Psoas muscle (tissue), 8 donors: ENCODE measurements around the gene HS6ST3. TPM values are rescaled to one million over a fixed set of nuclear protein-coding genes. Genes with fewer than 3 reads are reported as not detected.

Experiments used
- ATAC-seq, 4 donors: fragments of 200-7000 bp; cut with Tn5 transposase; one replicate each; pipeline ENCODE4 v1.9.1; 2020; ENCODE audit warnings: moderate library complexity in 3 of 4, mild to moderate bottlenecking in 2 of 4
- DNase-seq, 2 donors: peaks; one replicate each; pipeline ENCODE4 v3.0.0-alpha.2; 2020
- H3K27ac ChIP-seq: fragments of 200-600 bp; one replicate; pipeline ENCODE4 v1.8.0; 2022
- H3K27me3 ChIP-seq, 3 donors: fragments of 200-600 bp in 1 of 3; one replicate each; pipeline versions ENCODE4 v1.6.1 to v1.8.0; 2013 to 2022; ENCODE audit warnings: low read length in 2 of 3, mild to moderate bottlenecking in 2 of 3, moderate library complexity in 1 of 3; ENCODE audit not compliant: insufficient read depth in 3 of 3
- H3K36me3 ChIP-seq, 2 donors: fragments of 200-600 bp in 1 of 2; one replicate each; pipeline versions ENCODE4 v1.6.1 to v1.8.0; 2013 to 2022; ENCODE audit warnings: low read depth in 1 of 2, mild to moderate bottlenecking in 1 of 2, moderate library complexity in 1 of 2; ENCODE audit not compliant: insufficient read depth in 1 of 2
- H3K4me1 ChIP-seq: fragments of 200-600 bp; one replicate; pipeline ENCODE4 v1.8.0; 2022
- H3K4me3 ChIP-seq: fragments of 200-600 bp; one replicate; pipeline ENCODE4 v1.8.0; 2022; ENCODE audit warnings: mild to moderate bottlenecking
- H3K9me3 ChIP-seq: fragments of 200-600 bp; one replicate; pipeline ENCODE4 v1.8.0; 2022
- WGBS, 3 donors: extraction: QIAGEN DNeasy Blood & Tissue Kit; methylation state at CpG; one replicate each; pipeline versions ENCODE4 v1.1.6 to v1.1.7; 2013; 5-methylcytosine and 5-hydroxymethylcytosine counted together
- intact Hi-C, 2 donors: fragments of 100-400 bp; cut with DNase I; formaldehyde crosslinking; loops; one replicate each; pipeline versions ENCODE4 v1.11.0 to v1.14.2; 2022
- polyA plus RNA-seq, 3 donors: library from polyadenylated mRNA; stranded (reverse); fragments of 200-250 nt; gene quantifications; one replicate each; pipeline ENCODE4 v1.2.3, GENCODE V29; 2013
- total RNA-seq, 4 donors: library from RNA; stranded (reverse); fragmentation: NEBNext Ultra II Directional in 2 of 4; extraction: Animal tissue kit (Norgen Biotek cat#: 25700) in 2 of 4; gene quantifications; one replicate each; pipeline versions ENCODE4 v1.2.1 to v1.2.4, GENCODE V29; 2021 to 2023
- TF ChIP-seq, protein P1 (sequence below): fragments of 200-600 bp; IDR thresholded peaks from one replicate; pipeline ENCODE4 v1.8.0; 2022; ENCODE audit warnings: antibody characterized with exemption
- donor health status: healthy with polysubstance abuse.
- donor health status: DM: no; HTN: no; CAD: no; lungs with moderate emphysema.
- donor health status: Bipolar disorder and iron deficiency.
- donor health status: healthy.
- donor health status: DM: yes; HTN: yes; CAD: no.
- donor health status: DM: no; HTN: no; CAD: no.
- donor health status: DM: no; HTN: no; CAD: no.
- donor health status: DM: yes; HTN: yes; CAD: no.

HS6ST3 gene
- total and polyA plus RNA-seq, 7 donors: 0.01 to 0.58 (median 0.10) TPM

DNA sequence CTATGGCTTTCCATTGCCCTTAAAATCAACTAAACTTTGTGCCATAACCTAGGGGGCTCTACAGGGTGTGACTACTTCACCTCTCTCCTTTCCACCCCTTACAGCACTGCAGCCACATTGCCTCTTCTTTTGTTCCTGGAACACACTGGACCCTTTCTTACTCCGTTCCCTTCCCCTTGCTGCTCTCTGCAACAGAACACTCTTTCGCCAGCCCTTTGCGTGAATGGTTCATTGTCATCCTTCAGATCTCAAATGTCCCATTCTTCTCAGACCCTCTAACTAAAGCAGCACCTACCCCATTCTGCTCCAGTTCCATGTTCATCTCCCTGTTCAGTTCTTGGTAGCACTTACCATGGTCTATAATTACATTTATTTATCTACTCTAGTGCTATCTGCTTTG lies 696.1 kb downstream of the HS6ST3 start:
- Histone ChIP-seq H3K27ac (no peak overlapping the region), H3K36me3 (no peaks in the 10 kb centered on the region), H3K4me1 (no peaks in the 10 kb centered on the region), H3K4me3 (no peak overlapping the region), H3K27me3 (no peaks in the 10 kb centered on the region), H3K9me3 (no peaks in the 10 kb centered on the region)
- no peak for ATAC-seq
- intact Hi-C loops: no loop called here
- 89 to 93% (median 89%) methylated on average over 3 of the region's 3 CpGs for WGBS, 3 donors
- TF ChIP-seq, protein P1, sequence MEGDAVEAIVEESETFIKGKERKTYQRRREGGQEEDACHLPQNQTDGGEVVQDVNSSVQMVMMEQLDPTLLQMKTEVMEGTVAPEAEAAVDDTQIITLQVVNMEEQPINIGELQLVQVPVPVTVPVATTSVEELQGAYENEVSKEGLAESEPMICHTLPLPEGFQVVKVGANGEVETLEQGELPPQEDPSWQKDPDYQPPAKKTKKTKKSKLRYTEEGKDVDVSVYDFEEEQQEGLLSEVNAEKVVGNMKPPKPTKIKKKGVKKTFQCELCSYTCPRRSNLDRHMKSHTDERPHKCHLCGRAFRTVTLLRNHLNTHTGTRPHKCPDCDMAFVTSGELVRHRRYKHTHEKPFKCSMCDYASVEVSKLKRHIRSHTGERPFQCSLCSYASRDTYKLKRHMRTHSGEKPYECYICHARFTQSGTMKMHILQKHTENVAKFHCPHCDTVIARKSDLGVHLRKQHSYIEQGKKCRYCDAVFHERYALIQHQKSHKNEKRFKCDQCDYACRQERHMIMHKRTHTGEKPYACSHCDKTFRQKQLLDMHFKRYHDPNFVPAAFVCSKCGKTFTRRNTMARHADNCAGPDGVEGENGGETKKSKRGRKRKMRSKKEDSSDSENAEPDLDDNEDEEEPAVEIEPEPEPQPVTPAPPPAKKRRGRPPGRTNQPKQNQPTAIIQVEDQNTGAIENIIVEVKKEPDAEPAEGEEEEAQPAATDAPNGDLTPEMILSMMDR: no peak
- no peak for DNase-seq

DNA sequence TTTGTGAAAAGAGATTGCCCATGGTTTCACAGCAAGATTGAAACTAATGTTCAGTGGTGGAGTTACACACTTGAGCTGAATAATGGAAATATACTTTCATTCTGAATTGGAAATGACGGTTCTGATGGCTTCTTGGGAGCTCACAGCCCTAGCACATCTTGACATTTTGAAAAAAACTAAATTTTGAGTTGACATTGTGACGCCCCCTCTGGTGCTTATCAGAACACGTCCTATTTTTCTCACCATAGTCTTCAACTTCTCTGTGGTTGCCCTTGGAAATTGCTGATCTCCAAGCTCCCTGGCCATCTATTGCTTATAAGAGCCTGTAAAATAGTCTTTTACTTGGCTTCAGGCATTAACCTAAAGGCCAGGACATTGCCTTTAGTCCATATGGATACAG lies 702.3 kb downstream of the HS6ST3 start:
- 79 to 86% (median 82%) methylated on average over 3 of the region's 3 CpGs for WGBS, 3 donors

DNA sequence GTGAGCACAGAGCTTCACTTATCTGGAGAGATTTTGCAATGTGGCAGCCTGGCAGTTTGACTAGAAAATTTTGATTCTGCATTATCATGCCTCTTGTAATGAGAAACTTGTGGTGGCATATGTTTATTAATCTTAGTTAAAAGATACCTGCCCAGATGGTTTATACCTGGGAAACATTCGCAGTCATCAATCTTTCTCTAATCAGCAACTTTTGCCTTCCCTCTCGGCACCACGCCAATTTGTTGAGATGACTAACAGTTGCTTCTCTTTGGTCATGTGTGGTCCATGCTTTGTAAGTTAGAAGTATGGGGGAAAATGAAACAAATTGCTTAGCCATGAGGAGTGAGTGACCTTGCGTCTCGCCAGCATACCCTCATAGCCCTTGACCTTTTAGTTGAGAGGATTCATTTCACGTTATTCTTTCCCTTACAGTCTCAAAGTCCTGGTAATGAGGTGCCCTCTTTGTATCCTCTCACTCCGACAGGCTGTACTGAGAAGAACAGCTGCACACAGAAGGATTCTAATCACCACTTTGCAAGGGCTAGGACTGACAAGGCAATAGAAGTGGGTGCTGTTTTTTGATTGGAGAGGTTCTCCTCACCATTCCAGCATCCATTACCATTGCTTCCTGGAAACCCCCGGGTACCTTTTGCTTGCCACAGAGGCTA lies 703.0 kb downstream of the HS6ST3 start:
- Histone ChIP-seq H3K9me3 (no peaks in the 10 kb centered on the region), H3K4me3 (no peak overlapping the region), H3K36me3 (no peaks in the 10 kb centered on the region), H3K4me1 (no peaks in the 10 kb centered on the region), H3K27ac (no peak overlapping the region), H3K27me3 (no peaks in the 10 kb centered on the region)
- WGBS, 3 donors: 54 to 70% (median 60%) methylated on average over 8 of the region's 8 CpGs
- peak in 1 of 2 donors; percentile 10 for DNase-seq
- TF ChIP-seq, protein P1: no peak
- no peak for ATAC-seq
- intact Hi-C loops: no loop called here

More for the DNA sequence above, 702.3 kb downstream of the HS6ST3 start:
- ATAC-seq: no peak
- Histone ChIP-seq H3K4me1 (no peaks in the 10 kb centered on the region), H3K27ac (no peak overlapping the region), H3K9me3 (no peaks in the 10 kb centered on the region), H3K4me3 (no peak overlapping the region), H3K27me3 (no peaks in the 10 kb centered on the region), H3K36me3 (no peaks in the 10 kb centered on the region)
- DNase-seq: no peak
- TF ChIP-seq, protein P1: no peak
- intact Hi-C loops: no loop called here

DNA sequence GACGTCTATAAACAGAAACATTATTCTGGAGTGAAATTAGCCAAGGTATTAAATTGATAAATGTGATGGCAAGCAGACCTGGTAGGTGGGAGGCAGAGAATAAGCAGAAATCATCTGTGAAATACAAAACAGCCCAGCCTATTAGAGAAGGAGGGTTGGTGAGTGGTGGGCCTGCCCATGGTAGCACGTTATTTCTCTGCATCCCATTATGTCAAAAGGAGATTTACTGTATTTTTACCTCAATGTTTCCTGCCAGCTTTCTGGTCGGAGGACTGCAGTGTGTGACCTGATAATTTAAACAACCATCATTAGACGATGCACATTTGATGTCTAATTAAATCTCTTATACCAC lies 703.5 kb downstream of the HS6ST3 start:
- intact Hi-C loops: no loop called here
- no peaks in the 10 kb centered on the region for H3K4me1 ChIP-seq
- no peak overlapping the region for H3K27ac ChIP-seq
- no peak for ATAC-seq
- TF ChIP-seq, protein P1: no peak
- no peaks in the 10 kb centered on the region for H3K36me3 ChIP-seq
- DNase-seq: no peak
- 58 to 75% (median 59%) methylated on average over 4 of the region's 4 CpGs for WGBS, 3 donors
- H3K9me3 ChIP-seq: no peaks in the 10 kb centered on the region
- H3K27me3 ChIP-seq: no peaks in the 10 kb centered on the region
- H3K4me3 ChIP-seq: no peak overlapping the region

DNA sequence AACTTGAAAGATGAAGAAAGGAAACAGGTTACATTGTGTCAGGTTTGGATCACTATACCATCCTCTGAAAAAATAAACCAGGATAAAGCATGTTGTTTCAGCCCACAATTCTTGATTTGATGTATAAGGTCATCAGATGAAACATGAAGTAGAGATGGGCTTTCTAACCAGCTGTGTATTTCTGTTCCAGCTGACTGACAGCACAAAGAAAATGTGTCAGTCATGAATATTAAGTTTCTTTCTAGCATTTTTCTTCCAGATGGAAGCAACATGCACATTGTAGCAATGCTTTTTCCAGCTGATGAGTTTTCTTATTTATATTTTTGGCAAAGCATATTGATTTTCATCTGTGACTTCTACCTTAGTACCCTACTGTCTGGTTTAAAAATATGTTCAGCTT lies 704.8 kb downstream of the HS6ST3 start:
- no peaks in the 10 kb centered on the region for H3K27me3 ChIP-seq
- H3K36me3 ChIP-seq: no peaks in the 10 kb centered on the region
- H3K9me3 ChIP-seq: no peaks in the 10 kb centered on the region
- ATAC-seq (no peak), DNase-seq (no peak)
- TF ChIP-seq, protein P1: no peak
- intact Hi-C loops: no loop called here
- H3K4me3 ChIP-seq: no peak overlapping the region
- H3K4me1 ChIP-seq: no peaks in the 10 kb centered on the region
- no peak overlapping the region for H3K27ac ChIP-seq
